DND-41 (cell line): ENCODE results near the gene CLMP.

Experiments used
- EZH2 ChIP-seq: IDR thresholded peaks from 3 replicates; pipeline ENCODE4 v1.6.1; 2012; ENCODE audit warnings: borderline replicate concordance, low read depth, mild to moderate bottlenecking, moderate library complexity, low read length, inconsistent platforms; ENCODE audit not compliant: severe bottlenecking
- TF ChIP-seq, protein P1 (sequence below): IDR thresholded peaks from 2 replicates; pipeline ENCODE4 v1.5.1; 2012; ENCODE audit warnings: borderline replicate concordance, low read length, moderate library complexity, mild to moderate bottlenecking; ENCODE audit not compliant: poor library complexity, severe bottlenecking; ENCODE audit errors: extremely low read depth

GRCh38 chr11:123137431-123138224 lies 57.4 kb downstream of the CLMP start:
- TF ChIP-seq EZH2, result no peak
- TF ChIP-seq, protein P1, sequence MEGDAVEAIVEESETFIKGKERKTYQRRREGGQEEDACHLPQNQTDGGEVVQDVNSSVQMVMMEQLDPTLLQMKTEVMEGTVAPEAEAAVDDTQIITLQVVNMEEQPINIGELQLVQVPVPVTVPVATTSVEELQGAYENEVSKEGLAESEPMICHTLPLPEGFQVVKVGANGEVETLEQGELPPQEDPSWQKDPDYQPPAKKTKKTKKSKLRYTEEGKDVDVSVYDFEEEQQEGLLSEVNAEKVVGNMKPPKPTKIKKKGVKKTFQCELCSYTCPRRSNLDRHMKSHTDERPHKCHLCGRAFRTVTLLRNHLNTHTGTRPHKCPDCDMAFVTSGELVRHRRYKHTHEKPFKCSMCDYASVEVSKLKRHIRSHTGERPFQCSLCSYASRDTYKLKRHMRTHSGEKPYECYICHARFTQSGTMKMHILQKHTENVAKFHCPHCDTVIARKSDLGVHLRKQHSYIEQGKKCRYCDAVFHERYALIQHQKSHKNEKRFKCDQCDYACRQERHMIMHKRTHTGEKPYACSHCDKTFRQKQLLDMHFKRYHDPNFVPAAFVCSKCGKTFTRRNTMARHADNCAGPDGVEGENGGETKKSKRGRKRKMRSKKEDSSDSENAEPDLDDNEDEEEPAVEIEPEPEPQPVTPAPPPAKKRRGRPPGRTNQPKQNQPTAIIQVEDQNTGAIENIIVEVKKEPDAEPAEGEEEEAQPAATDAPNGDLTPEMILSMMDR, result no peak
